ENCODE data around the gene INSYN2B.
"Not testable (repeated sequence)": the region's sequence is repeated elsewhere in the genome, so short reads cannot be mapped to it uniquely, and the experiment has no call there.

The INSYN2B gene

DNA sequence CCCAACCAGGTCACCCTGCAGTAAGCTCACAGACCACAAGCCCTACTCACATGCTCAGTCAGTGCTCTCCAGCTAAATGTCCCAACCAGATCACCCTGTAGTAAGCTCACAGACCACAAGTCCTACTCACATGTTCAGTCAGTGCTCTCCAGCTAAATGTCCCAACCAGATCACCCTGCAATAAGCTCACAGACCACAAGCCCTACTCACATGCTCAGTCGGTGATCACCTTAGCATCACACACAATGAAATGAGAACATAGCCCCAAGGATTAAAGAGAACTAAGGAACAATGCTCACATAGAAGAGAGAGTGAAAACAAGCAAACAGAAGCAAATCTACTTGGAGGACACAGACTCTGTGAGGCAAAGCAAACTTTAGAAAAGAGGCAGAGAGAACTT lies 145.8 kb downstream of the INSYN2B start:
- not testable (repeated sequence) for H3K9ac ChIP-seq (ENCODE audit: low read depth, low read length, poor library complexity); H2BK15ac ChIP-seq (ENCODE audit: low read length); H4K8ac ChIP-seq (ENCODE audit: low read depth, low read length); H3K9me3 ChIP-seq (replicated peaks in 1 of 2; ENCODE audit: control insufficient read depth in 2 of 2, insufficient read depth in 1 of 2, low read depth in 1 of 2, low read length in 2 of 2); H3K36me3 ChIP-seq (replicated peaks in 1 of 2; ENCODE audit: control insufficient read depth in 2 of 2, insufficient read depth in 2 of 2, low read length in 2 of 2); H3K23ac ChIP-seq (ENCODE audit: low read depth, low read length, poor library complexity); H3K27ac ChIP-seq (replicated peaks; ENCODE audit: low read length); H3K4me2 ChIP-seq (ENCODE audit: insufficient read depth, low read length, poor library complexity, severe bottlenecking); DNase-seq (ENCODE audit: low spot score); H2BK12ac ChIP-seq (ENCODE audit: low read length); H3K14ac ChIP-seq (ENCODE audit: low read length); H2AK5ac ChIP-seq (ENCODE audit: low read depth, low read length); H2BK5ac ChIP-seq (ENCODE audit: low read length); H3K4ac ChIP-seq (ENCODE audit: low read length); H4K91ac ChIP-seq (ENCODE audit: low read depth, low read length, poor library complexity); H2AFZ ChIP-seq (ENCODE audit: low read length); H3K79me1 ChIP-seq (ENCODE audit: low read depth, low read length); H3K4me3 ChIP-seq (ENCODE audit: low read length in 2 of 2); H3K4me1 ChIP-seq (ENCODE audit: control insufficient read depth in 2 of 2, insufficient read depth in 1 of 2, low read depth in 1 of 2, low read length in 2 of 2); H3K27me3 ChIP-seq (ENCODE audit: control insufficient read depth in 3 of 3, insufficient read depth in 3 of 3, low read depth in 1 of 3, low read length in 3 of 3); H3K18ac ChIP-seq (ENCODE audit: low read length); H2BK120ac ChIP-seq (ENCODE audit: low read depth, low read length)
- WGBS, 2 donors (ENCODE audit: extremely low coverage in 2 of 2, insufficient read length in 2 of 2, insufficient replicate concordance in 1 of 2): no CpG with 5 or more reads among the region's 1 CpG

DNA sequence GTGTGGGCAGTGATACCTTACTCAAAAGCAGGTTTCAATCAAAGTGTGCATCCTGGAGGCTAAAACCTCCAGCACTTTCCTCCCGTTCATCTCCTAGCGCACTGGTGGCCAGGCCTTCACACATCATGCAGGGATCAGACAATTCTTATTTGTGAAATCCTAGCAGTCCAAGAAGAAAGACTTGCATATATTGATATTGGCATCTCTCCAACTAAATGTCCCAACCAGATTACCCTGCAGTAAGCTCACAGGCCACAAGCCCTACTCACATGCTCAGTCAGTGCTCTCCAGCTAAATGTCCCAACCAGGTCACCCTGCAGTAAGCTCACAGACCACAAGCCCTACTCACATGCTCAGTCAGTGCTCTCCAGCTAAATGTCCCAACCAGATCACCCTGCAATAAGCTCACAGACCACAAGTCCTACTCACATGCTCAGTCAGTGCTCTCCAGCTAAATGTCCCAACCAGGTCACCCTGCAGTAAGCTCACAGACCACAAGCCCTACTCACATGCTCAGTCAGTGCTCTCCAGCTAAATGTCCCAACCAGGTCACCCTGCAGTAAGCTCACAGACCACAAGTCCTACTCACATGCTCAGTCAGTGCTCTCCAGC lies 146.5 kb downstream of the INSYN2B start:
- not testable (repeated sequence) for H3K4me3 ChIP-seq (ENCODE audit: low read length in 2 of 2); H3K9me3 ChIP-seq (replicated peaks in 1 of 2; ENCODE audit: control insufficient read depth in 2 of 2, insufficient read depth in 1 of 2, low read depth in 1 of 2, low read length in 2 of 2); H2BK12ac ChIP-seq (ENCODE audit: low read length); H3K14ac ChIP-seq (ENCODE audit: low read length); H4K91ac ChIP-seq (ENCODE audit: low read depth, low read length, poor library complexity); H3K4me1 ChIP-seq (ENCODE audit: control insufficient read depth in 2 of 2, insufficient read depth in 1 of 2, low read depth in 1 of 2, low read length in 2 of 2); H2BK120ac ChIP-seq (ENCODE audit: low read depth, low read length); H3K4me2 ChIP-seq (ENCODE audit: insufficient read depth, low read length, poor library complexity, severe bottlenecking); H3K79me1 ChIP-seq (ENCODE audit: low read depth, low read length); H3K9ac ChIP-seq (ENCODE audit: low read depth, low read length, poor library complexity); H2BK5ac ChIP-seq (ENCODE audit: low read length); H3K36me3 ChIP-seq (replicated peaks in 1 of 2; ENCODE audit: control insufficient read depth in 2 of 2, insufficient read depth in 2 of 2, low read length in 2 of 2); H2AFZ ChIP-seq (ENCODE audit: low read length); H4K8ac ChIP-seq (ENCODE audit: low read depth, low read length); DNase-seq (ENCODE audit: low spot score); H3K4ac ChIP-seq (ENCODE audit: low read length); H3K18ac ChIP-seq (ENCODE audit: low read length); H3K23ac ChIP-seq (ENCODE audit: low read depth, low read length, poor library complexity); H3K27ac ChIP-seq (replicated peaks; ENCODE audit: low read length); H2AK5ac ChIP-seq (ENCODE audit: low read depth, low read length); H2BK15ac ChIP-seq (ENCODE audit: low read length); H3K27me3 ChIP-seq (ENCODE audit: control insufficient read depth in 3 of 3, insufficient read depth in 3 of 3, low read depth in 1 of 3, low read length in 3 of 3)
- WGBS, 2 donors (ENCODE audit: extremely low coverage in 2 of 2, insufficient read length in 2 of 2, insufficient replicate concordance in 1 of 2): no CpG with 5 or more reads among the region's 2 CpGs

DNA sequence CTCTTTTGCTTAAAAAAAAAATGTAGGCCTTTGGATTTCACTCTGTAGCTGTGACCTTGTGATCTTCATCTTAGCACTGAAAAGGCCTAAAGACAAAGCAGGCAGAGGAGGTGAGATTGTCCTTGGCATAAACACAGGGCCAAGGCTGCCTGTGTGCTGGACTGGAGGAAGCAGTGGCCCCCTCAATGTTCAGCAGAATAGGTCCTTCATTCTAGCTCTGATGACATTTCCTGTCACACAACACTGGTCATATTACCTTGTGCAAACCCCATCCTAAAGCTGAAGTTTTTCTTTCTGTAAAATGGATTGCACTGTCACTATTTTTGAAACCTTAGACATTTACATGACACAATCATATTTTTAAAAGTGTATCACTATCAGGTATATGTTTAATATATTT lies 147.4 kb downstream of the INSYN2B start:
- Histone ChIP-seq H3K23ac (ENCODE audit: low read depth, low read length, poor library complexity) (no peak overlapping the region), H3K18ac (ENCODE audit: low read length) (no peak overlapping the region), H2AK5ac (ENCODE audit: low read depth, low read length) (no peak overlapping the region), H3K14ac (ENCODE audit: low read length) (no peak overlapping the region), H2AFZ (ENCODE audit: low read length) (no peak overlapping the region), H2BK15ac (ENCODE audit: low read length) (no peak overlapping the region), H3K79me1 (ENCODE audit: low read depth, low read length) (no peaks in the 10 kb centered on the region), H3K36me3 (replicated peaks in 1 of 2; ENCODE audit: control insufficient read depth in 2 of 2, insufficient read depth in 2 of 2, low read length in 2 of 2) (no peaks in the 10 kb centered on the region), H3K27me3 (ENCODE audit: control insufficient read depth in 3 of 3, insufficient read depth in 3 of 3, low read depth in 1 of 3, low read length in 3 of 3) (no peaks in the 10 kb centered on the region), H3K4ac (ENCODE audit: low read length) (no peak overlapping the region), H3K9ac (ENCODE audit: low read depth, low read length, poor library complexity) (no peak overlapping the region), H3K4me1 (ENCODE audit: control insufficient read depth in 2 of 2, insufficient read depth in 1 of 2, low read depth in 1 of 2, low read length in 2 of 2) (peaks cover 0 to 5% of the 10 kb centered on the region in 2 donors), H3K4me3 (ENCODE audit: low read length in 2 of 2) (no peak overlapping the region), H4K91ac (ENCODE audit: low read depth, low read length, poor library complexity) (no peak overlapping the region), H2BK5ac (ENCODE audit: low read length) (no peak overlapping the region), H2BK120ac (ENCODE audit: low read depth, low read length) (no peak overlapping the region), H3K9me3 (replicated peaks in 1 of 2; ENCODE audit: control insufficient read depth in 2 of 2, insufficient read depth in 1 of 2, low read depth in 1 of 2, low read length in 2 of 2) (no peaks in the 10 kb centered on the region), H4K8ac (ENCODE audit: low read depth, low read length) (no peak overlapping the region), H3K27ac (replicated peaks; ENCODE audit: low read length) (no peak overlapping the region), H2BK12ac (ENCODE audit: low read length) (no peak overlapping the region), H3K4me2 (ENCODE audit: insufficient read depth, low read length, poor library complexity, severe bottlenecking) (no peak overlapping the region)
- DNase-seq (ENCODE audit: low spot score): no peak

DNA sequence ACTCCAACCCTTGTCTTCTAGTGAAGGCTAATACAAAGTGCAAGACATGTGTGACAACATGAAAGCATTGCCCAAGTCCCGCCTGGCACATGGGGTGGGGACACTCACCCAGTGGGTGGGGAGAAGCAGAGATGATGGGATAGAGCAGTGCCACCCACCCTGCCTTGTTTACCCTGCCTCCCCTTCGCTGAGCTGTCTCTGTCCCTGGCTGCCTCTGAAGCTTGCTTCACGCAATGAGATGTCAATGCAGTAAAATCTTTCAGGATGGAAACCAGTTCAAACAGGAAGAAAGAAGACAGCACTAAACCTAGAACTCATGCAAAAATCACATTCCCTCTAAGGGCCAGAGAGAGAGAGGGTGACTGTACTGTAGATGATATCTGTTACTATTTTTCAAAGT lies 148.0 kb downstream of the INSYN2B start:
- H3K27me3 ChIP-seq (ENCODE audit: control insufficient read depth in 3 of 3, insufficient read depth in 3 of 3, low read depth in 1 of 3, low read length in 3 of 3): no peaks in the 10 kb centered on the region
- no peak overlapping the region for H3K14ac ChIP-seq (ENCODE audit: low read length)
- H2AFZ ChIP-seq (ENCODE audit: low read length): no peak overlapping the region
- H2BK5ac ChIP-seq (ENCODE audit: low read length): no peak overlapping the region
- DNase-seq (ENCODE audit: low spot score): no peak
- H3K36me3 ChIP-seq (replicated peaks in 1 of 2; ENCODE audit: control insufficient read depth in 2 of 2, insufficient read depth in 2 of 2, low read length in 2 of 2): no peaks in the 10 kb centered on the region
- no peaks in the 10 kb centered on the region for H3K79me1 ChIP-seq (ENCODE audit: low read depth, low read length)
- no peak overlapping the region for H2AK5ac ChIP-seq (ENCODE audit: low read depth, low read length)
- H4K91ac ChIP-seq (ENCODE audit: low read depth, low read length, poor library complexity): no peak overlapping the region
- H3K4me1 ChIP-seq (ENCODE audit: control insufficient read depth in 2 of 2, insufficient read depth in 1 of 2, low read depth in 1 of 2, low read length in 2 of 2): peaks cover 0 to 5% of the 10 kb centered on the region in 2 donors
- no peak overlapping the region for H3K4ac ChIP-seq (ENCODE audit: low read length)
- WGBS, 2 donors (ENCODE audit: extremely low coverage in 2 of 2, insufficient read length in 2 of 2, insufficient replicate concordance in 1 of 2): no CpG with 5 or more reads among the region's 3 CpGs
- H3K27ac ChIP-seq (replicated peaks; ENCODE audit: low read length): no peak overlapping the region
- no peak overlapping the region for H3K4me3 ChIP-seq (ENCODE audit: low read length in 2 of 2)
- H3K9me3 ChIP-seq (replicated peaks in 1 of 2; ENCODE audit: control insufficient read depth in 2 of 2, insufficient read depth in 1 of 2, low read depth in 1 of 2, low read length in 2 of 2): no peaks in the 10 kb centered on the region
- no peak overlapping the region for H3K23ac ChIP-seq (ENCODE audit: low read depth, low read length, poor library complexity)
- no peak overlapping the region for H2BK15ac ChIP-seq (ENCODE audit: low read length)
- no peak overlapping the region for H3K4me2 ChIP-seq (ENCODE audit: insufficient read depth, low read length, poor library complexity, severe bottlenecking)
- H2BK12ac ChIP-seq (ENCODE audit: low read length): no peak overlapping the region
- H3K9ac ChIP-seq (ENCODE audit: low read depth, low read length, poor library complexity): no peak overlapping the region
- no peak overlapping the region for H3K18ac ChIP-seq (ENCODE audit: low read length)
- no peak overlapping the region for H4K8ac ChIP-seq (ENCODE audit: low read depth, low read length)
- no peak overlapping the region for H2BK120ac ChIP-seq (ENCODE audit: low read depth, low read length)

Data from neuronal stem cell (in vitro differentiated cells).